HG03442 (cell line): ENCODE results near the gene KLK5.

Experiments
- ATAC-seq: cut with Tn5 transposase; IDR thresholded peaks from one replicate; pipeline ENCODE4 v1.9.1; 2021; ENCODE audit warnings: mild to moderate bottlenecking, moderate library complexity; ENCODE audit not compliant: unreplicated experiment

Gene KLK5

DNA sequence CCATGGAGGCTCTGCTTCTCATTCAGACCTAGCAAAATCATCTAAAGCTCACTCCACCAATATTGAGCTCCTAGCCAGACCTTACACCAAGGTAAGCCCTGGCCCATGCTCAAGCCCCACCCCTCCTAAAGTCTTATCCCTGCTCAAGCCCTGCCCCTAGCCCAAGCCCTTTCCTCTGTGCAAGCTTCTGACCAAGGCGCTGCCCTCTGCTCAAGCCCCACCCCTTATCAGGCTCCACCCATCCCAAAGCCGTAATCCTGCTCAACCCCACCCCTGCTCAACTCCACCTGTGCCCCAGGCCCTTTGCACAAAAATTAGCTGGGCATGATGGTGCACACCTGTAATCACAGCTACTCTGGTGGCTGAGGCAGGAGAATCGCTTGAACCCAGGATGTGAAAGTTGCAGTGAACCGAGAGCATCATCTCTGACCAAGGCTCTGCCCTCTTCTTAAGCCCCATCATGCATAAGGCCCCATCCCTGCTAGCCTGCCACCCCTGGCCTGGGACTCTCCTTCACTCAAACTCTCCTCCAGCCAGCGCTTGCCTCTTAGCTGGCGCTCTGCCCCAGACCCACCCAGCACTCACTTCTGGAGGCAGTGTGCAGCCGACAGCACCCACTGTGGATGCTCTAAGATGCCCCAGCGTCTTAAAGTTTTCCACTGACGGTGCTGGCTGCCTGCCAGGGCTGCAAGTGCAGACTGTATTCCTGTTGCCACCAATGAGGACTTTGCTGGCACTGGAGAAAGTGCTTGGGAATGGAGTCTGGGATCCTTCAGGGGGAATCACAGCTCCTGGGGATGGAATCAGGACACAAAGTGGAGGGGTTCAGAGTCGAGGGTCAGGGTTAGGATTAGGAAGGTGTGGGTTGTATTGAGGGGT, 58.1 kb downstream of the KLK5 start:
- ATAC-seq, result no peak
